NT2/D1 (cell line): ENCODE measurements around the gene SMIM1.
"Not testable (repeated sequence)": the region's sequence is repeated elsewhere in the genome, so short reads cannot be mapped to it uniquely, and the experiment has no call there.

ENCODE experiments used
- SUZ12 ChIP-seq: IDR thresholded peaks from 2 replicates; pipeline ENCODE4 v1.6.1; 2011; ENCODE audit not compliant: insufficient read length, insufficient read depth; ENCODE audit errors: extremely low read depth
- YY1 ChIP-seq: IDR thresholded peaks from 2 replicates; pipeline ENCODE4 v1.6.1; 2011; ENCODE audit not compliant: insufficient read length, insufficient read depth
- ZNF274 ChIP-seq: IDR thresholded peaks from 2 replicates; pipeline ENCODE4 v1.6.1; 2011; ENCODE audit warnings: mild to moderate bottlenecking, low read depth, low read length

GRCh38 chr1:3810149-3810761 lies 37.7 kb downstream of the SMIM1 start:
- TF ChIP-seq ZNF274, SUZ12, YY1: not testable (repeated sequence)
